HepG2 (cell line): Measurements from ENCODE around the gene SESN2. TPM values are rescaled to one million over a fixed set of nuclear protein-coding genes. Genes with fewer than 3 reads are reported as not detected.
A peak's percentile ranks its signal among the peaks of the same experiment; 100 is the strongest.

Source experiments
- CBFB ChIP-seq: sonication (generic); formaldehyde crosslinking; IDR thresholded peaks from 2 replicates; pipeline ENCODE4 v1.4.0; 2020; ENCODE audit warnings: missing genetic modification reagents
- CBX2 ChIP-seq, 2 experiments: fragments of 200-600 bp in 1 of 2; sonication (generic); formaldehyde crosslinking in 1 of 2; IDR thresholded peaks; 2 replicates each; pipeline versions ENCODE4 v1.7.0 to v1.8.1; 2018 to 2022; ENCODE audit warnings: low read depth in 2 of 2, low read length in 1 of 2, mild to moderate bottlenecking in 1 of 2, missing genetic modification reagents in 1 of 2
- CC2D1A ChIP-seq: sonication (generic); formaldehyde crosslinking; IDR thresholded peaks from 2 replicates; pipeline ENCODE4 v1.8.1; 2023; ENCODE audit warnings: mild to moderate bottlenecking, missing genetic modification reagents
- CREB1 ChIP-seq, 2 experiments: fragments of 450-650 bp in 1 of 2; IDR thresholded peaks; 2 replicates each; pipeline ENCODE4 v1.6.1; 2016 to 2017; ENCODE audit warnings: control low read depth in 1 of 2, mild to moderate bottlenecking in 1 of 2, missing compliant biosample characterization in 1 of 2, missing genetic modification characterization in 1 of 2
- EEA1 ChIP-seq: sonication (generic); formaldehyde crosslinking; IDR thresholded peaks from 2 replicates; pipeline ENCODE4 v1.5.1; 2020; ENCODE audit warnings: mild to moderate bottlenecking, missing genetic modification reagents, borderline replicate concordance
- GATA4 ChIP-seq: sonication (generic); IDR thresholded peaks from 2 replicates; pipeline ENCODE4 v1.6.1; 2016; ENCODE audit warnings: antibody characterized with exemption, low read depth, borderline replicate concordance
- IRF1 ChIP-seq: sonication (generic); formaldehyde crosslinking; IDR thresholded peaks from 2 replicates; pipeline ENCODE4 v1.4.0; 2020; ENCODE audit warnings: low read depth, mild to moderate bottlenecking, missing genetic modification reagents
- MYPOP ChIP-seq: sonication (generic); formaldehyde crosslinking; IDR thresholded peaks from 2 replicates; pipeline ENCODE4 v1.8.1; 2023; ENCODE audit warnings: mild to moderate bottlenecking, moderate library complexity, missing genetic modification reagents
- MZF1 ChIP-seq: sonication (generic); formaldehyde crosslinking; IDR thresholded peaks from 2 replicates; pipeline ENCODE4 v1.8.1; 2023; ENCODE audit warnings: mild to moderate bottlenecking, missing genetic modification reagents, borderline replicate concordance
- PAF1 ChIP-seq: IDR thresholded peaks from 2 replicates; pipeline ENCODE4 v1.6.1; 2016; ENCODE audit warnings: missing genetic modification reagents, missing compliant biosample characterization
- PCBP2 ChIP-seq: fragments of 200-400 bp; formaldehyde crosslinking; optimal IDR thresholded peaks from 2 replicates; pipeline ENCODE3; 2018; ENCODE audit warnings: low read length, low read depth; ENCODE audit not compliant: poor library complexity, severe bottlenecking
- POLR2AphosphoS2 ChIP-seq: IDR thresholded peaks from 2 replicates; pipeline ENCODE4 v1.6.1; 2011; ENCODE audit warnings: low read depth, low read length, improper control_type of control experiment
- REXO4 ChIP-seq: sonication (generic); formaldehyde crosslinking; IDR thresholded peaks from 2 replicates; pipeline ENCODE4 v1.8.0; 2022; ENCODE audit warnings: missing genetic modification reagents, mild to moderate bottlenecking, borderline replicate concordance
- SMC3 ChIP-seq: IDR thresholded peaks from 2 replicates; pipeline ENCODE4 v1.6.1; 2011; ENCODE audit warnings: low read length, improper control_type of control experiment
- SP140L ChIP-seq: sonication (generic); formaldehyde crosslinking; IDR thresholded peaks from 2 replicates; pipeline ENCODE4 v1.4.0; 2020; ENCODE audit warnings: missing genetic modification reagents, borderline replicate concordance
- WIZ ChIP-seq: sonication (generic); formaldehyde crosslinking; IDR thresholded peaks from 2 replicates; pipeline ENCODE4 v1.5.1; 2020; ENCODE audit warnings: mild to moderate bottlenecking, missing genetic modification reagents
- ZNF101 ChIP-seq: sonication (generic); formaldehyde crosslinking; IDR thresholded peaks from 2 replicates; pipeline ENCODE4 v1.4.0; 2020; ENCODE audit warnings: mild to moderate bottlenecking, low read depth, missing genetic modification reagents, borderline replicate concordance
- ZNF569 ChIP-seq: sonication (generic); formaldehyde crosslinking; IDR thresholded peaks from 2 replicates; pipeline ENCODE4 v1.5.0; 2020; ENCODE audit warnings: mild to moderate bottlenecking, missing genetic modification reagents, moderate library complexity, borderline replicate concordance
- polyA plus RNA-seq, 8 experiments: library from polyadenylated mRNA; depleted of rRNA in 3 of 8; stranded (reverse) in 7 of 8; unstranded in 1 of 8; fragments of >200 nt; fragmentation: Illumina TruSeq in 4 of 8; extraction: Trizol in 4 of 8; gene quantifications; 2 replicates each; pipeline versions ENCODE4 v1.2.1 to v1.2.3, GENCODE V29; 2011 to 2016; ENCODE audit warnings: low read depth in 4 of 8, missing spikeins in 1 of 8, mixed read lengths in 1 of 8; ENCODE audit not compliant: insufficient read depth in 1 of 8
- total RNA-seq, 5 experiments: library from RNA; depleted of rRNA; stranded (reverse); fragments of >200 nt; fragmentation: Illumina TruSeq; extraction: Trizol; gene quantifications; 2 replicates each; pipeline ENCODE4 v1.2.3, GENCODE V29; 2016; ENCODE audit warnings: low read depth in 1 of 5
- TF ChIP-seq, protein P1 (sequence below): sonication (generic); formaldehyde crosslinking; IDR thresholded peaks from 2 replicates; pipeline ENCODE4 v1.5.0; 2020; ENCODE audit warnings: missing genetic modification reagents
- TF ChIP-seq, protein P2 (sequence below): sonication (generic); formaldehyde crosslinking; IDR thresholded peaks from 2 replicates; pipeline ENCODE4 v1.8.0; 2022; ENCODE audit warnings: mild to moderate bottlenecking, missing genetic modification reagents; ENCODE audit not compliant: insufficient replicate concordance
- TF ChIP-seq, protein P3 (sequence below): sonication (generic); formaldehyde crosslinking; conservative IDR thresholded peaks from 2 replicates; pipeline ENCODE4 v1.8.0; 2022; ENCODE audit warnings: mild to moderate bottlenecking, moderate library complexity, missing genetic modification reagents

The SESN2 gene
- total and polyA plus RNA-seq, 2 of the 13 experiments (the other 11 are each of a cell fraction or from before 2014, with no cell fraction given): 13.2 to 19.1 TPM

DNA sequence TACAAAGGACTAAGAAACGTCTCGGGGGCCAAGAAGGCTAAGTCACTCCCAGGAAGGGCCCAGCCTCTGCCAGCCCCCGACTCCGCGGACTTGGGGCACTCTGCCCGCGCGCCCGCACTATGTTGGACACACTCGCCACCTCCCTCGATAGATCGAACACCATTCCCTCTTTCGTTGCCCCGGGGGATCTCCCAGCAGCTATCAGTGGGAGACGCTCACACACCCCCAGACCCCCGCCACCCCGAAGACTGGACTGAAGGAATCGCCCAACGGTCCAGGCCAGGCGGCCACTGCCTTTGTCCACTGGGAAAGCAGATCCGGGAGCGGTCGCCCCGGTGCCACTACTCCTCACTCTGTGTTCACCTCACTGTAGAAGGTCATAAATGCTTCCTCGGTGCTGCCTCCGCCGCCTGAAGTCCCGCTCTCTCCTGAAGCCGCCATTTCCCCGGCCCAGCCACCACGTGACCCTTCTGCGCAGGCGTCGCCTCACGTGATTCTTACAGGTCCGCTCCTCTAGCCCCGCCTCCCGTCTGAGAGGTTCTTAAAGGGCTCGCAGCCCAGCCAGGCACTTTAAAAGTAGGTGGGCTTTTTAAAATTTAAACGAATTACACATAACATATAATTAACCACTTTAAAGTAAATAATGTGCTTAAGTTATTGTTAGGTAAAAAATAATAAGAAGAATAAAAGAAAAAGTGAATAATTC, 26.6 kb upstream of the SESN2 start, which contains the start of gene DNAJC8 (continued):
- TF ChIP-seq SP140L (no peak), EEA1 (CRISPR knock-in tag) (no peak), PAF1 (CRISPR knock-in tag) (no peak), CREB1 (IDR thresholded peaks at IDR 0.05) (no peak), CREB1 (CRISPR knock-in tag; IDR thresholded peaks at IDR 0.05) (peak; percentile 80), IRF1 (CRISPR knock-in tag) (no peak), CBFB (CRISPR knock-in tag) (0 out of 2 replicates have a peak, but pooled peaks have one; percentile 36), WIZ (CRISPR knock-in tag) (no peak), REXO4 (CRISPR knock-in tag) (no peak), PCBP2 (no peak), ZNF101 (CRISPR knock-in tag) (0 out of 2 replicates have a peak, but pooled peaks have one; percentile 50), POLR2AphosphoS2 (no peak), ZNF569 (CRISPR knock-in tag) (peak; percentile 83; the same call in 1 of the 2 replicates), MZF1 (CRISPR knock-in tag) (no peak), CBX2 (IDR thresholded peaks at IDR 0.05; ENCODE audit: low read depth, low read length) (no peak), CBX2 (CRISPR knock-in tag; IDR thresholded peaks at IDR 0.05; ENCODE audit: low read depth) (no peak), MYPOP (no peak), SMC3 (no peak), GATA4 (peak; percentile 50; the same call in 1 of the 2 replicates), CC2D1A (CRISPR knock-in tag) (no peak)
- TF ChIP-seq, protein P1, sequence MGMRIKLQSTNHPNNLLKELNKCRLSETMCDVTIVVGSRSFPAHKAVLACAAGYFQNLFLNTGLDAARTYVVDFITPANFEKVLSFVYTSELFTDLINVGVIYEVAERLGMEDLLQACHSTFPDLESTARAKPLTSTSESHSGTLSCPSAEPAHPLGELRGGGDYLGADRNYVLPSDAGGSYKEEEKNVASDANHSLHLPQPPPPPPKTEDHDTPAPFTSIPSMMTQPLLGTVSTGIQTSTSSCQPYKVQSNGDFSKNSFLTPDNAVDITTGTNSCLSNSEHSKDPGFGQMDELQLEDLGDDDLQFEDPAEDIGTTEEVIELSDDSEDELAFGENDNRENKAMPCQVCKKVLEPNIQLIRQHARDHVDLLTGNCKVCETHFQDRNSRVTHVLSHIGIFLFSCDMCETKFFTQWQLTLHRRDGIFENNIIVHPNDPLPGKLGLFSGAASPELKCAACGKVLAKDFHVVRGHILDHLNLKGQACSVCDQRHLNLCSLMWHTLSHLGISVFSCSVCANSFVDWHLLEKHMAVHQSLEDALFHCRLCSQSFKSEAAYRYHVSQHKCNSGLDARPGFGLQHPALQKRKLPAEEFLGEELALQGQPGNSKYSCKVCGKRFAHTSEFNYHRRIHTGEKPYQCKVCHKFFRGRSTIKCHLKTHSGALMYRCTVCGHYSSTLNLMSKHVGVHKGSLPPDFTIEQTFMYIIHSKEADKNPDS (CRISPR knock-in tag): no peak
- TF ChIP-seq, protein P2, sequence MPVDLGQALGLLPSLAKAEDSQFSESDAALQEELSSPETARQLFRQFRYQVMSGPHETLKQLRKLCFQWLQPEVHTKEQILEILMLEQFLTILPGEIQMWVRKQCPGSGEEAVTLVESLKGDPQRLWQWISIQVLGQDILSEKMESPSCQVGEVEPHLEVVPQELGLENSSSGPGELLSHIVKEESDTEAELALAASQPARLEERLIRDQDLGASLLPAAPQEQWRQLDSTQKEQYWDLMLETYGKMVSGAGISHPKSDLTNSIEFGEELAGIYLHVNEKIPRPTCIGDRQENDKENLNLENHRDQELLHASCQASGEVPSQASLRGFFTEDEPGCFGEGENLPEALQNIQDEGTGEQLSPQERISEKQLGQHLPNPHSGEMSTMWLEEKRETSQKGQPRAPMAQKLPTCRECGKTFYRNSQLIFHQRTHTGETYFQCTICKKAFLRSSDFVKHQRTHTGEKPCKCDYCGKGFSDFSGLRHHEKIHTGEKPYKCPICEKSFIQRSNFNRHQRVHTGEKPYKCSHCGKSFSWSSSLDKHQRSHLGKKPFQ (CRISPR knock-in tag): no peak
- TF ChIP-seq, protein P3, sequence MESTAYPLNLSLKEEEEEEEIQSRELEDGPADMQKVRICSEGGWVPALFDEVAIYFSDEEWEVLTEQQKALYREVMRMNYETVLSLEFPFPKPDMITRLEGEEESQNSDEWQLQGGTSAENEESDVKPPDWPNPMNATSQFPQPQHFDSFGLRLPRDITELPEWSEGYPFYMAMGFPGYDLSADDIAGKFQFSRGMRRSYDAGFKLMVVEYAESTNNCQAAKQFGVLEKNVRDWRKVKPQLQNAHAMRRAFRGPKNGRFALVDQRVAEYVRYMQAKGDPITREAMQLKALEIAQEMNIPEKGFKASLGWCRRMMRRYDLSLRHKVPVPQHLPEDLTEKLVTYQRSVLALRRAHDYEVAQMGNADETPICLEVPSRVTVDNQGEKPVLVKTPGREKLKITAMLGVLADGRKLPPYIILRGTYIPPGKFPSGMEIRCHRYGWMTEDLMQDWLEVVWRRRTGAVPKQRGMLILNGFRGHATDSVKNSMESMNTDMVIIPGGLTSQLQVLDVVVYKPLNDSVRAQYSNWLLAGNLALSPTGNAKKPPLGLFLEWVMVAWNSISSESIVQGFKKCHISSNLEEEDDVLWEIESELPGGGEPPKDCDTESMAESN (CRISPR knock-in tag): no peak
